Pancreas (tissue), 10 donors: Measurements from ENCODE around the gene ZNF133. TPM values are rescaled to one million over a fixed set of nuclear protein-coding genes. Genes with fewer than 3 reads are reported as not detected.

Source experiments
- ATAC-seq, 4 donors: fragments of 200-7000 bp; cut with Tn5 transposase; one replicate each; pipeline versions ENCODE4 v1.8.0 to v1.9.1; 2020; ENCODE audit warnings: mild to moderate bottlenecking in 4 of 4, moderate library complexity in 4 of 4
- DNase-seq, 6 donors: peaks; one replicate each; pipeline ENCODE4 v3.0.0-alpha.2; 2020
- FAIRE-seq: peaks from 2 replicates; lab custom pipeline; 2012; peaks lifted over from hg19 to GRCh38; lab: Jason Lieb, UNC
- H3K27ac ChIP-seq, 4 donors: fragments of 200-600 bp; sonication (generic); 1 replicate in 3 of 4; 2 replicates in 1 of 4; pipeline versions ENCODE4 v1.5.0 to v1.8.0; 2020
- H3K27me3 ChIP-seq, 4 donors: fragments of 200-600 bp; one replicate each; pipeline ENCODE4 v1.8.0; 2021
- H3K36me3 ChIP-seq, 3 donors: fragments of 200-600 bp; sonication (generic) in 1 of 3; one replicate each; pipeline versions ENCODE4 v1.5.0 to v1.8.0; 2020 to 2021
- H3K4me1 ChIP-seq, 3 donors: fragments of 200-600 bp; one replicate each; pipeline ENCODE4 v1.8.0; 2021
- H3K4me3 ChIP-seq, 4 donors: fragments of 200-600 bp; sonication (generic) in 2 of 4; one replicate each; pipeline versions ENCODE4 v1.5.0 to v1.8.0; 2020 to 2021
- H3K9me3 ChIP-seq, 4 donors: fragments of 200-600 bp; one replicate each; pipeline ENCODE4 v1.8.0; 2021
- WGBS, 2 donors: extraction: QIAGEN DNeasy Blood & Tissue Kit; methylation state at CpG; one replicate each; pipeline ENCODE4 v1.1.7; 2013; 5-methylcytosine and 5-hydroxymethylcytosine counted together
- intact Hi-C, 3 donors: fragments of 100-400 bp; cut with DNase I; formaldehyde crosslinking; loops; one replicate each; pipeline versions ENCODE4 v1.11.1 to v1.14.2; 2022
- polyA plus RNA-seq, 2 donors: library from polyadenylated mRNA; stranded (reverse); fragments of 200-250 nt; gene quantifications; one replicate each; pipeline ENCODE4 v1.2.3, GENCODE V29; 2013
- total RNA-seq, 6 donors: library from RNA; stranded (reverse); fragmentation: NEBNext Ultra II Directional in 4 of 6; extraction: Animal tissue kit (Norgen Biotek cat#: 25700) in 4 of 6; gene quantifications; one replicate each; pipeline versions ENCODE4 v1.2.1 to v1.2.4, GENCODE V29; 2021 to 2023
- TF ChIP-seq, protein P1 (sequence below), 4 donors: fragments of 200-600 bp; sonication (generic) in 3 of 4; IDR thresholded peaks; one replicate each; pipeline versions ENCODE4 v1.5.0 to v1.8.0; 2021; ENCODE audit warnings: antibody characterized with exemption in 4 of 4
- donor health status: healthy with polysubstance abuse.
- donor health status: DM: no; HTN: no; CAD: no; lungs with moderate emphysema.
- donor health status: DM: no; HTN: no; CAD: no.
- donor health status: control.
- donor health status: control.
- donor health status: Bipolar disorder and iron deficiency.
- donor health status: DM: yes; HTN: yes; CAD: no.
- donor health status: DM: no; HTN: no; CAD: no.
- donor health status: DM: no; HTN: no; CAD: no.
- donor health status: DM: yes; HTN: yes; CAD: no.

ZNF133 gene
- total and polyA plus RNA-seq, 8 donors = 6.0 to 29.2 (median 6.8) TPM

DNA sequence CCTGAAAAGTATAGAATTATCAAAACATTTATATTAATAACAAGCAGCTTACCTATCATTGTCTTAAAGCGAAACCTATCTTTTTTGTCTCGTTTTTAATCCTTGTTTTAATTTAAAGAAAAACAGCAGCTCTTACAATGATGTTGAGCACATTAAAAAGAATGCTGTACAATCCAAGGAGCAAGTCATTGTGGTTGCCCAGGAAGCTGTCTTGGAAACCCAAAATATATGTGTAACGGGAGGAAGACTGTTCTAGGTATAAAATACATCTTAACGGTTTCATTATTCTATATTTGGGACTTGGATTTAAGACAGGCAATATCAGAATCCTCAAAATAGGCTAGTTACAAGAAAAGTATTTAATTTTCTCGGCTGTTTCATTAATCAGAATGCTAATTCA lies 21.7 kb downstream of the ZNF133 start:
- intact Hi-C loops = no loop called here
- ATAC-seq = no peak

DNA sequence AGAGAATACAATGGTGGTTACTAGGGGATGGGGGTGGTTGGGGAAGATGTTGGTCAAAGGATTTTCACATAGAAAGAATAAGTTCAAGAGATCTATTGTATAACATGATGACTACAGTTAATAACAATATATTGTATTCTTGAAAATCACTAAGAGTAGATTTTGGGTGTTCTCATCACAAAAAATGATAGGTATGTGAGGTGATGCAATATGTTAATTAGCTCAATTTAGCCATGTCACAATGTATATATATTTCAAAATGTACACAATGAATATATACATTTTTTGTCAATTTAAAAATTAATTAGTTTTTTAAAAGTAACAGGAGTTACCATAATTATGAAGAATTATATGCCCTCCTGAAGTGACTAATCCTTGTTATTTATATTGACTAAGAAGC lies 22.3 kb downstream of the ZNF133 start:
- Histone ChIP-seq H3K27me3 (no peaks in the 10 kb centered on the region), H3K4me1 (peaks cover 0 to 5% (median 0%) of the 10 kb centered on the region in 3 donors), H3K36me3 (peaks cover 0 to 17% (median 0%) of the 10 kb centered on the region in 3 donors), H3K9me3 (no peaks in the 10 kb centered on the region), H3K27ac (no peak overlapping the region), H3K4me3 (no peak overlapping the region)
- intact Hi-C loops = no loop called here
- DNase-seq (no peak), ATAC-seq (no peak), FAIRE-seq (peak; percentile 32)
- TF ChIP-seq, protein P1, sequence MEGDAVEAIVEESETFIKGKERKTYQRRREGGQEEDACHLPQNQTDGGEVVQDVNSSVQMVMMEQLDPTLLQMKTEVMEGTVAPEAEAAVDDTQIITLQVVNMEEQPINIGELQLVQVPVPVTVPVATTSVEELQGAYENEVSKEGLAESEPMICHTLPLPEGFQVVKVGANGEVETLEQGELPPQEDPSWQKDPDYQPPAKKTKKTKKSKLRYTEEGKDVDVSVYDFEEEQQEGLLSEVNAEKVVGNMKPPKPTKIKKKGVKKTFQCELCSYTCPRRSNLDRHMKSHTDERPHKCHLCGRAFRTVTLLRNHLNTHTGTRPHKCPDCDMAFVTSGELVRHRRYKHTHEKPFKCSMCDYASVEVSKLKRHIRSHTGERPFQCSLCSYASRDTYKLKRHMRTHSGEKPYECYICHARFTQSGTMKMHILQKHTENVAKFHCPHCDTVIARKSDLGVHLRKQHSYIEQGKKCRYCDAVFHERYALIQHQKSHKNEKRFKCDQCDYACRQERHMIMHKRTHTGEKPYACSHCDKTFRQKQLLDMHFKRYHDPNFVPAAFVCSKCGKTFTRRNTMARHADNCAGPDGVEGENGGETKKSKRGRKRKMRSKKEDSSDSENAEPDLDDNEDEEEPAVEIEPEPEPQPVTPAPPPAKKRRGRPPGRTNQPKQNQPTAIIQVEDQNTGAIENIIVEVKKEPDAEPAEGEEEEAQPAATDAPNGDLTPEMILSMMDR (IDR thresholded peaks at IDR 0.05) = no peak

More for the DNA sequence above, 21.7 kb downstream of the ZNF133 start:
- WGBS, 2 donors = 90 to 93% methylated on average over 5 of the region's 5 CpGs
- Histone ChIP-seq H3K27ac (no peak overlapping the region), H3K9me3 (no peaks in the 10 kb centered on the region), H3K4me3 (no peak overlapping the region), H3K36me3 (peaks cover 0 to 12% (median 0%) of the 10 kb centered on the region in 3 donors), H3K4me1 (peaks cover 0 to 5% (median 0%) of the 10 kb centered on the region in 3 donors), H3K27me3 (no peaks in the 10 kb centered on the region)
- FAIRE-seq (no peak), DNase-seq (no peak)
- TF ChIP-seq, protein P1 (IDR thresholded peaks at IDR 0.05) = no peak

DNA sequence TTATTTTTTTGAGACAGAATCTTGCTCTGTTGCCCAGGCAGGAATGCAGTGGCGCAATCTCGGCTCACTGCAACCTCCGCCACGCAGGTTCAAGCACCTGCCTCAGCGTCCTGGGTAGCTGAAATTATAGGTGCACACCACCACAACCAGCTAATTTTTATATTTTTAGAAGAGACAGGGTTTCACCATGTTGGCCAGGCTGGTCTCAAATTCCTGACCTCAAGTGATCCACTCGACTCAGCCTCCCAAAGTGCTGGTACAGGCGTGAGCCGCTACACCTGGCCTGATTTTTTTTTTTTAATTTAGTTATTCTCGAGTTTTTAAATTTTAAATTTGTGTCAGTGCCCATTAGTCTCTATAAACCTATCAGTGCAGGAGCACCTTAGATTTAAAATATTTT lies 24.4 kb downstream of the ZNF133 start:
- intact Hi-C loops = no loop called here
- H3K4me3 ChIP-seq = no peak overlapping the region
- no peak for ATAC-seq
- DNase-seq = no peak
- FAIRE-seq = no peak
- H3K9me3 ChIP-seq = no peaks in the 10 kb centered on the region
- TF ChIP-seq, protein P1 (IDR thresholded peaks at IDR 0.05) = no peak
- no peak overlapping the region for H3K27ac ChIP-seq
- H3K36me3 ChIP-seq = peaks cover 0 to 27% (median 0%) of the 10 kb centered on the region in 3 donors
- peaks cover 0 to 5% (median 0%) of the 10 kb centered on the region in 3 donors for H3K4me1 ChIP-seq
- WGBS, 2 donors = 89 to 95% methylated on average over 9 of the region's 9 CpGs
- no peaks in the 10 kb centered on the region for H3K27me3 ChIP-seq

DNA sequence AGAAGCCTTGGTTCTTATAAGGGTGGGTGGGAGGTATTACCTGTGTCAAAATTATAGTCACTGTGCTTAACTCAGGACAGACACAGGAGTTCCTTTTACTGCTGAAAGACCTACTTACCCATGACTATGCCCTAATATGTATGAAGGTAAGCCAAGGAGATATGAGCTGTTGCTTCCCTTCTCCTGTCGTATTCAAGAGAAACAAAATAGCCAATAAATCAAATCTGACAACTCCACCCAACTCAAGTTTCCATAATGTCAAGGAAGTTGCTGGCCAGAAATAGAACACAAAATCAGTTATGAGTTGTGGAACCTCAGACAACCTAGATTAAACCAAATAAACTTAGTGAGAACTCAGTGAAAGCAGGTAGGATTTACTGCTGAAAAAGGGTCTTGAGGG lies 25.1 kb downstream of the ZNF133 start:
- FAIRE-seq (no peak), ATAC-seq (no peak), DNase-seq (no peak)
- Histone ChIP-seq H3K9me3 (no peaks in the 10 kb centered on the region), H3K36me3 (peaks cover 0 to 24% (median 0%) of the 10 kb centered on the region in 3 donors), H3K27ac (no peak overlapping the region), H3K4me3 (no peak overlapping the region), H3K27me3 (no peaks in the 10 kb centered on the region), H3K4me1 (peaks cover 0 to 5% (median 0%) of the 10 kb centered on the region in 3 donors)
- 73 to 76% methylated on average over 1 of the region's 1 CpG for WGBS, 2 donors
- intact Hi-C loops = no loop called here
- TF ChIP-seq, protein P1 (IDR thresholded peaks at IDR 0.05) = no peak

DNA sequence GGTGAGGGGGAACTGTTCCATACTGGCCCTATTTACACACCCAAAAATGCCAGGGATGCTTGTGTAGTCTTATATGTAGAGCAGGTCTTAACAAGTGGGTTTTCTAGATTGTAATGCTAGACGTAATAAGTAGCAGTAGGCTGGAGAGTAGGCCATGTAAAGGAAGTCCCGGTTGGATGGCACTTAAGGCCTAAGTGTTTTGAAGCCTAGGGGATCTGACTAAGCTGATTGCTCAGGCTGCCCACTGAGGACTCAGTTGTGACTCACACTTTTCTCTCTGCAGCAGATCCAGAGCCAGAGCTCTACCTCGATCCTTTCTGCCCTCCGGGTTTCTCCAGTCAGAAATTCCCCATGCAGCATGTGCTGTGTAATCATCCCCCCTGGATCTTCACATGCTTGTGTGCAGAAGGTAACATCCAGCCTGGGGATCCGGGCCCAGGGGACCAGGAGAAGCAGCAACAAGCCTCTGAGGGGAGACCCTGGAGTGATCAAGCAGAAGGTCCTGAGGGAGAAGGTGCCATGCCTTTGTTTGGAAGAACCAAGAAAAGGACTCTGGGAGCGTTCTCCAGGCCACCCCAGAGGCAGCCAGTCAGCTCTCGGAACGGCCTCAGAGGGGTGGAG lies 26.6 kb downstream of the ZNF133 start:
- H3K4me1 ChIP-seq = peaks cover 0 to 5% (median 0%) of the 10 kb centered on the region in 3 donors
- H3K27me3 ChIP-seq = no peaks in the 10 kb centered on the region
- H3K36me3 ChIP-seq = peaks cover 0 to 24% (median 0%) of the 10 kb centered on the region in 3 donors
- H3K4me3 ChIP-seq = no peak overlapping the region
- WGBS, 2 donors = 95 to 97% methylated on average over 8 of the region's 8 CpGs
- H3K9me3 ChIP-seq = no peaks in the 10 kb centered on the region
- FAIRE-seq (no peak), DNase-seq (no peak), ATAC-seq (no peak)
- intact Hi-C loops = no loop called here
- no peak overlapping the region for H3K27ac ChIP-seq
- TF ChIP-seq, protein P1 (IDR thresholded peaks at IDR 0.05) = no peak
